ENCODE results near the gene NOBOX.
"Not testable (repeated sequence)": the region's sequence is repeated elsewhere in the genome, so short reads cannot be mapped to it uniquely, and the experiment has no call there.

The NOBOX gene

DNA sequence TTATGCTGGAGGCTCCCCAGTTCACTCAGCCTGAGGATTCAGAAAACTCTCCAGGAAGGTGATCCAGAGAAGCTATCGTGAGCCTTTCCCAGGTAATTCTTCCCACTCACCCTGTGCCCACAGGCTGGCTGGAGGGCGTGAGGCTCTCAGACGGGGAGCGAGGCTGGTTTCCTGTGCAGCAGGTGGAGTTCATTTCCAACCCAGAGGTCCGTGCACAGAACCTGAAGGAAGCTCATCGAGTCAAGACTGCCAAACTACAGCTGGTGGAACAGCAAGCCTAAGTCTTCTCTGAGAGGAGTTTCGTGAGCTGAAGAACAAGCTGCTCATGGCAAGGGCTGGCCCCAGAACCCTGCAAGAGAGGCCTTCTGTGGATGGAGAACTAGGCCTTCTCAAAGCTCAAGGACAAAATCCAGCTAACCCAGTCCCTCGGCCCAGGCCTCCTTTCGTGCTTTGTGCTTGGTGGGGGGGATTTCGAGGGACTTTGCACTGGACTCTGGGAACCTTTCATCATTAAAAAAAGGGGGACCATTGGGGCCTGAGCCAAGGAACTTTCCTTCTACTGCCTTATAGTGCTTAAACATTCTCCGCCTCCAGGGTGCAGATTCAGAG is 23.6 kb downstream of the NOBOX start:
- H3K4me3 Mint-ChIP-seq = no peak overlapping the region
- H3K4me1 Mint-ChIP-seq (ENCODE audit: low read depth) = peaks cover 11% of the 10 kb centered on the region
- H3K9me3 Mint-ChIP-seq = no peaks in the 10 kb centered on the region
- no peaks in the 10 kb centered on the region for H3K27me3 Mint-ChIP-seq
- DNase-seq = no peak
- H3K36me3 Mint-ChIP-seq (ENCODE audit: low read depth) = peaks cover 32% of the 10 kb centered on the region
- no peak overlapping the region for H3K27ac Mint-ChIP-seq

DNA sequence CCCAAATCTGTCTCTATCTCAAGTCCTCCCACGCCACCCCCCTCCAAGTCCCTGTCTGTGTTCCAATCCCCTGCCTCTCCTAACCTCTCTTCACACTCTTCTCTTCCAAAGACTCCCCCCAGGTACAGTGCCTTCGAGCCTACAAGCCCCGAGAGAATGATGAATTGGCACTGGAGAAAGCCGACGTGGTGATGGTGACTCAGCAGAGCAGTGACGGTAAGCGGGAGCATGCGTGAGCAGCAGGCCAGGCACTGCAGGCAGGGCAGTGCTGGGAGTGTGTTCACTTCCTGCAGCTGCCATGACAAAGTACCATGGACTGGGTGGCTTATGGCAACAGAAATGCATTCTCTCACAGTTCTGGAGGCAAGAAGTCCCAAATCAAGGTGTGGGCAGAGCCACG is 24.8 kb downstream of the NOBOX start:
- Mint-ChIP-seq H3K36me3 (ENCODE audit: low read depth) (peaks cover 32% of the 10 kb centered on the region), H3K27ac (no peak overlapping the region), H3K4me1 (ENCODE audit: low read depth) (no peaks in the 10 kb centered on the region), H3K4me3 (no peak overlapping the region), H3K9me3 (no peaks in the 10 kb centered on the region), H3K27me3 (no peaks in the 10 kb centered on the region)
- no peak for DNase-seq

DNA sequence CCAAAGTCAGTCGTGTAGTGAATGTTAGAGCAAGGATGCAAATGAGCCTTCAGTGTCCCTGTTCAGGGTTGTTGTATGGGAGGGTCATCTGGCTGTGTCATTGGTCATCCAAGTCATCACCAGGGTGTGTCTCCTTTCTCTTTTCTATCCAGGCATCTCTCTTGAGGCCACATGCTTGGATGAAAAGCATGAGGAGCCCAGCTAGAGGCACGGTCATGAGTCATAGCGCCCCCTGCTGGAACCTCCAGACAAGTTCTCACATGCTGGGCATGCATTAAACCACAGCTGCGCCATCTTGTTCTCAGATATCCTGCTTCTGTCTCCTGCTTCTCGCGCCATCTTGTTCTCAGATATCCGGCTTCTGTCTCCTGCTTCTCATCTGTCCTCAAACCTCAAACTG is 34.3 kb downstream of the NOBOX start:
- not testable (repeated sequence) for H3K27me3 Mint-ChIP-seq; H3K27ac Mint-ChIP-seq; H3K9me3 Mint-ChIP-seq; H3K4me1 Mint-ChIP-seq (ENCODE audit: low read depth); H3K36me3 Mint-ChIP-seq (ENCODE audit: low read depth); DNase-seq; H3K4me3 Mint-ChIP-seq

DNA sequence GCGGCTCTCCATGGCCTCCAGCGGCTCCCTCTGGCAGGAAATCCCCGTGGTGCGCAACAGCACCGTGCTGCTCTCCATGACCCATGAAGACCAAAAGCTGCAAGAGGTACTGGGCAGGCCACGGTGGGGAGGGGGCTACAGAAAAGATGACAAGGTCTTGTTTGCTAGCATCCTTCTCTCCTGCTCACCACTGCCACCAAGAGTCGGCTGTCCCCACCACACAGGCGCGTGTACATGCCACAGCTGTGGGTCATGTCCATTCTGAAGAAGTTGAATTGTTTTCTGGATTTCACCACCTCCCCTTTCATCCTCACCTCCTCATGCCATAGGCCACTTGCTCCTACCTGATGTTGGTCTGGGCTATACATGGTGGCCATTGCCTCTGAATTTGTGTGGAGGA is 36.2 kb downstream of the NOBOX start:
- not testable (repeated sequence) for H3K4me3 Mint-ChIP-seq; H3K36me3 Mint-ChIP-seq (ENCODE audit: low read depth); H3K27me3 Mint-ChIP-seq

DNA sequence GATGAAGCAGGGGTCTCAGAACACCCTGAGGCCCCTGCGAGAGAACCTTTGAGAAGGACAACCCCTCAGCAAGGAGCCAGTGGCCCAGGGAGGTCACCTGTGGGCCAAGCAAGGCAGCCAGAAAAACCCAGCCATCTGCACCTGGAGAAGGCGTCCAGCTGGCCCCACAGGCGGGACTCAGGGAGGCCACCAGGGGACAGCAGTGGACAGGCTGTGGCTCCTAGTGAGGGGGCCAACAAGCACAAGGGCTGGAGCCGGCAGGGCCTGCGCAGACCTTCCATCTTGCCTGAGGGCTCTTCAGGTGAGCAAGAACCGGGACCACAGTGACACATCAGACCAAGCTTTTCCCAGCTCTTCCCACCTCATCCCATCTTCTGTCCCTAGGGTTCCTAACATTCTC is 38.0 kb downstream of the NOBOX start:
- not testable (repeated sequence) for DNase-seq; H3K27me3 Mint-ChIP-seq; H3K4me1 Mint-ChIP-seq (ENCODE audit: low read depth); H3K27ac Mint-ChIP-seq; H3K9me3 Mint-ChIP-seq; H3K36me3 Mint-ChIP-seq (ENCODE audit: low read depth); H3K4me3 Mint-ChIP-seq

More for the DNA sequence above, 36.2 kb downstream of the NOBOX start:
- H3K9me3 Mint-ChIP-seq; H3K4me1 Mint-ChIP-seq (ENCODE audit: low read depth); H3K27ac Mint-ChIP-seq; DNase-seq: not testable (repeated sequence)

DNA sequence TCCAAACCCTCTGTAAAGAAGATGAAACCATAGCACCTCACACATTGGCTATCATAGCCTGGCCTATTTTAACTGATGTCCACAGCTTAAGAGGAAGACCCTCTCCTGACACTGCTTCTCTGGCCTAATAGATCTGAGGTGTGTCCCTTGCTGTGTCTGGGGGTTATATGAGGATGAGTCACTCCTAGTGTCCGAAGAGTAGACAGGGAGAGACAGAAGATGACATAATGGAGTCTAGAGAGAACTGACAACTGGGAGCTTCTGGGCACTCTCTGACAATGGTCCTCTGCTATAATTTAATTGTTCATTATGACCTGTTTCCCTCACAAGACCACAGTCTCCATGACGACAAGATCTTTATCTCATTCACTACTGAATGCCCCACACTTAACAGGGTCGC is 41.4 kb downstream of the NOBOX start:
- not testable (repeated sequence) for H3K4me1 Mint-ChIP-seq (ENCODE audit: low read depth); DNase-seq; H3K27me3 Mint-ChIP-seq; H3K27ac Mint-ChIP-seq; H3K36me3 Mint-ChIP-seq (ENCODE audit: low read depth); H3K4me3 Mint-ChIP-seq; H3K9me3 Mint-ChIP-seq

DNA sequence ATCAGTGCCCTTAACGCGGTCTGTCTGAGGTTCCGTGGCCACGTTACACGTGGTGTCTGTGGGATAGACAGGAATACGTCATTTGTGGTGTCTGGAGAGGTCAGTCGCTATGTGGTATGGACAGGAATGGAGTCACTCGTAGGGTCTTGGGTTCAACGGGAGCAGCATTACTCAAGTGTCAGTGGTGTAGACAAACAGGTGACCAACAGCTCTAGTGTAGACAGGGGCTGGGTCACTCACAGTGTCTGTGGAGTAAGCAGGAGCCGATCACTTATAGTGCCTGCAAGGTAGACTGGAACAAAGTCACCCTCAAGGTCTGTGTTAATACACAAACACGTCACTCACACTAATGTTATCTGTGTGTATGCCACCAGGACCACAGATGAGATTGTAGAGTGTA is 46.6 kb downstream of the NOBOX start:
- not testable (repeated sequence) for DNase-seq; H3K4me1 Mint-ChIP-seq (ENCODE audit: low read depth); H3K27me3 Mint-ChIP-seq; H3K9me3 Mint-ChIP-seq; H3K36me3 Mint-ChIP-seq (ENCODE audit: low read depth); H3K27ac Mint-ChIP-seq; H3K4me3 Mint-ChIP-seq

DNA sequence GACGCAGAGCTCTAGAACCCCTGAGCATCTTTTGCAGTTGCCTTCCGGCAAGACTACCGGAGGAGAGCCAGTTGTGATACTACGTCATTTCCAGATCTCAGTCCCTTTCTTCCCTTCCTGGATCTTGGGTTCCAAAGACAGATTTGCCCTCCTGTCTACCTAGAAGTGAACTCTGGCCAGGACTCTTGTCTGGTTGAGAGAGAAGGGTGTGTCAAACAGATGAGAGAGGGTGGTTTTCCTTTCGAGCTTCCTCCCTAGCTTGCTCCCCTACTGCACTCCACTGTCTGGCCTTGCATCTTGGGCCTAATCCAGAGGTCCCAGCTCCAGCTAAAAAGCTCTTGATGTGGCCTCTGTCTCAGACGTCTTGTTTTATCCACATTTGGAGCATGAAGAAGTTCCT is 47.3 kb downstream of the NOBOX start:
- H3K36me3 Mint-ChIP-seq (ENCODE audit: low read depth); DNase-seq; H3K27me3 Mint-ChIP-seq; H3K9me3 Mint-ChIP-seq; H3K4me1 Mint-ChIP-seq (ENCODE audit: low read depth); H3K4me3 Mint-ChIP-seq; H3K27ac Mint-ChIP-seq: not testable (repeated sequence)

DNA sequence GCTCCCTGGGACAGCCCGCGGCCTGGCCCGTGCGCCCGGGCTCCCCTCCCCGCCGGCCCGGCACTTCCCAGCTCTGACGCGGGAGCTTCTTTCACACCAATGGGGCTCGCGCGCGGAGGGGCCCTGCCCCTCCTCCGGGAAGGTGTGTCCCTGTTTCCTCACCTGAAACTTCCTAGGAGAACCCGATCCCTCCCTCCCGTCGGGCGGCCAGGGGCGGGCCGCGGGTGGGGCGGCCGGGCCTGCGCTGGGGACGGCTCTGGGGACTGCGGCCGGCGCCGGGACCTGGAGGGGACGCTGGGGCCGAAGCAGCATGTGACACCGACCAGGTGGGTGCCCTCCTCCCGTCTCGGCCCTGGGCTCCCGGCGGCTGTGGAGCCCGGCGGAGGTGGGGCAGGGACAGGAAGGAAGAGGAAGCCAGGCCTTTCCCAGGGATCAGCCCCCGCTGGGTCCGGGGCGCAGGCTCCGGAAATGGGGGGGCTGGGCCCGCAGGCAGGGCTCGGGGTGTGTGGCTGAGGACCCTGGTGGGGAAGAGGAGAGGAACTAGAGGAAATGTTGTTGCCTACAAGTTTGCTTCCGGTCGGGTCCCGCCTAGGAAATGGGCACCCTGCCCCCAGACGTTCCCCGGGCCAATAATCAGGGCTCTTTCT is 48.2 kb downstream of the NOBOX start, which contains the start of gene ARHGEF5:
Gene ARHGEF5, plus strand, starts transcription at position 227 of the 647 bp plus-strand sequence. CDS start 7,268 bp downstream, outside the sequence.
- DNase-seq; H3K36me3 Mint-ChIP-seq (ENCODE audit: low read depth); H3K27me3 Mint-ChIP-seq; H3K9me3 Mint-ChIP-seq; H3K4me1 Mint-ChIP-seq (ENCODE audit: low read depth): not testable (repeated sequence)
- H3K27ac Mint-ChIP-seq = peak within 1 kb of the TSS; percentile 79
- H3K4me3 Mint-ChIP-seq = peak within 1 kb of the TSS; percentile 72

DNA sequence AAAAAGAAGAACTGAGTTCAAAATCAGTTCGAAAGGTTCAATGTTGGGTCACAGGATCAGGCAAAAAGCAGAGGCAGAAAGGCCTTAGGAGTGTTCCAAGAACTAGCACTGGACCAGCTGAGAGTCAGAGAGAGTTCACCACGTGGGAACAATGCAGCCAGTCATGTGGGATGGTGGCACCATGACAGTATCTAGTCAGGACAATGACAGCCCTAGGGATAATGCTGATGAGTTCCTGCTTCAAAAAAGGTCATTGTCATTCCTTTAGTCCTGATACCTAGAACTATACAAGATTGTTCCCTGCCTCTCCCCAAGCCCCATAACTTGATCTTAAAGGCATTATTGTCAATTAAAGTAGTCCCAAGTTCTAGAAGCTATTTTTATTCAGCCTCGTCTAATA is 51.8 kb downstream of the NOBOX start:
- not testable (repeated sequence) for H3K4me3 Mint-ChIP-seq; H3K36me3 Mint-ChIP-seq (ENCODE audit: low read depth); H3K9me3 Mint-ChIP-seq; H3K27ac Mint-ChIP-seq; H3K27me3 Mint-ChIP-seq; DNase-seq; H3K4me1 Mint-ChIP-seq (ENCODE audit: low read depth)

DNA sequence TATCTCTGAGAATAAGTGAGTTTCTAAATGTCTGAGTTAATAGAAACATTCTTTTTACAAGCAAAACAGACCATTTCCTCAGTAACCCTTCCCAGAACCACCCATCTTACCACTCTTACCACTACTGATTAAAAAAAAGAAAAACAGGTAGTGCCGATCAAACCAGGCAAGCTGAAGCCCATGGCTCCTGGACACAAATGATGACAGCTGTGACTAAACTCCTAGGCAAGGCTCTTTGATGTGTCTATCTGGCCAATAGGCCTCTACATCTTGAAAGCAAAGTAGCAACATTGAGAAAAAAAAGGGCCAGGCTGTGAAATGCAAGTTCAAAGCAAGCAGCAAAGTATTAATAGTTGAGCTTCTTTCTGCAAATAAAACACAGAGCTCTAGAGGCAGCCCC is 54.9 kb downstream of the NOBOX start:
- not testable (repeated sequence) for H3K9me3 Mint-ChIP-seq; H3K27me3 Mint-ChIP-seq; H3K36me3 Mint-ChIP-seq (ENCODE audit: low read depth); H3K4me3 Mint-ChIP-seq; DNase-seq; H3K27ac Mint-ChIP-seq; H3K4me1 Mint-ChIP-seq (ENCODE audit: low read depth)
